Memory B cell (primary cell): ENCODE results near the gene SVBP.

ENCODE experiments used
- ATAC-seq: fragments of 150-1000 bp; cut with Tn5 transposase; 2 replicates; pipeline ENCODE4 v1.10.0; 2021; ENCODE audit warnings: low read depth, mild to moderate bottlenecking, moderate library complexity
- DNase-seq, 2 donors: peaks; one replicate each; pipeline ENCODE4 v3.0.0; 2022; ENCODE audit warnings: low spot score in 2 of 2
- H3K27ac Mint-ChIP-seq: one replicate; pipeline ENCODE4 v1.8.0; 2022; ENCODE audit warnings: mild to moderate bottlenecking, moderate library complexity, mixed read lengths
- H3K27me3 Mint-ChIP-seq: one replicate; pipeline ENCODE4 v1.8.0; 2022; ENCODE audit warnings: mixed read lengths
- H3K36me3 Mint-ChIP-seq: one replicate; pipeline ENCODE4 v1.8.0; 2022; ENCODE audit warnings: mild to moderate bottlenecking, mixed read lengths
- H3K4me1 Mint-ChIP-seq: one replicate; pipeline ENCODE4 v1.8.0; 2022; ENCODE audit warnings: mixed read lengths
- H3K4me3 Mint-ChIP-seq: one replicate; pipeline ENCODE4 v1.8.0; 2022; ENCODE audit warnings: mild to moderate bottlenecking, moderate library complexity, mixed read lengths
- H3K9me3 Mint-ChIP-seq: one replicate; pipeline ENCODE4 v1.8.0; 2022; ENCODE audit warnings: mixed read lengths

The SVBP gene

DNA sequence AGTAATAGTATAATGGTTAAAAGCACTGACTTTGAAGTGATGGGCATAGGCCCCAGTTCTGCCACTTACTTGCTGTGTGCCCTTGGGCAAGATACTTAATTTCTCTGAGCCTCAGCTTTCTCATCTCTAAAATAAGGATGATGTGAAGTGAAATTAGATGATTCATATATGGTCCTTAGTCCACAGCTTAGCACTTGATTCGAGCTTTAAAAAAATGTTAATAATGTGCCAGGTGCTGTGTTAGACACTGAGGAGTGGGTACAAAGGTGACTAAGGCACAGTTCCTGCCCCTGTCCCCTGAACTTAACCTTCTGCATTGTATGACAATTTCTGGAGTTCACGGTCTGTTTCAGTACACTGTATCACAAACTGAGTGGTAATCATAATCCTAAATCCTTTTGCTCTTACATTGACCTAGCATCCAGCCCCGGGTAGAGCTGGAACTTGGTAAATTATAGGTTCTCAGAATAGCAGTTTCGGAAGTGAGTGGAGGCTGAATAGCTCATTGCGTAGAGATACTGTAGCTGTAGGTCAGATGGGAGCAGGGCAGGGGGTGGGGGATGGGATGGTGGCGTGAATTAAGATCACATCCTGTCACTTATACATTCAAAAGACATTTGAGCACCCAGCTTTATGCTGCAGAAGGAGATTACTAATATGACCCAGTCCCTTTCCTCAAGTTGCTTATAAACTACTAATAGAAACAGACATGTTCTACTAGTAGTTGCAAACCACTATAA is 30.7 kb upstream of the SVBP start:
- peak overlapping the region; percentile 87 for H3K4me3 Mint-ChIP-seq
- no peak overlapping the region for H3K27ac Mint-ChIP-seq
- no peak for ATAC-seq
- no peak for DNase-seq
- peaks cover 3% of the 10 kb centered on the region for H3K9me3 Mint-ChIP-seq
- peaks cover 26% of the 10 kb centered on the region for H3K4me1 Mint-ChIP-seq
- H3K27me3 Mint-ChIP-seq, result no peaks in the 10 kb centered on the region
- peaks cover 13% of the 10 kb centered on the region for H3K36me3 Mint-ChIP-seq

DNA sequence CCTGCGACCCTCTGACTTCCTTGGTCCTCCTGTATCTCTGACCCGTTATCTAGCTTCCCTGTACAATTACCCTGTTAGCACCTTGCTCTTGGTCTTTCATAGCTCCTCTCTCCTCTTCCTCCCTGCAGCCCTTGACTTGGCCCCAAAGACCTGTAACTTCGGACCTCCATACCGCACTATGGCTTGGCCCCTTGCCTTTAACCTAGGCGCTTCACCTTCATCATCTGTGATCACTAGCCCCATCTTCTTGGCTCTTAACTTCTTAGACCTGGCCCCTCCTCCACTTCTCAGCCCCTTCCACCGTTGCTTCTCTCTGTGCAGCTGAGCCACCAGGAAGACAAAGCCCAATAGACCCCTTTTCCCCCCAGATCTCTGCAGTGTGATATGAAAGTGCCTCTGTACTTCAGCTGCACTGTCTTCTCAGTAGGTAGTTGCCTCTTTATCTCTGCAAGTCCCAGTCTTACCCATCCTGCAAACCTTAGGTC is 30.0 kb upstream of the SVBP start:
- peak overlapping the region; percentile 74 for H3K27ac Mint-ChIP-seq
- H3K36me3 Mint-ChIP-seq, result peaks cover 13% of the 10 kb centered on the region
- no peak for ATAC-seq
- no peaks in the 10 kb centered on the region for H3K27me3 Mint-ChIP-seq
- H3K4me3 Mint-ChIP-seq, result peak overlapping the region; percentile 87
- H3K9me3 Mint-ChIP-seq, result peaks cover 1% of the 10 kb centered on the region
- peaks cover 19% of the 10 kb centered on the region for H3K4me1 Mint-ChIP-seq
- no peak for DNase-seq

DNA sequence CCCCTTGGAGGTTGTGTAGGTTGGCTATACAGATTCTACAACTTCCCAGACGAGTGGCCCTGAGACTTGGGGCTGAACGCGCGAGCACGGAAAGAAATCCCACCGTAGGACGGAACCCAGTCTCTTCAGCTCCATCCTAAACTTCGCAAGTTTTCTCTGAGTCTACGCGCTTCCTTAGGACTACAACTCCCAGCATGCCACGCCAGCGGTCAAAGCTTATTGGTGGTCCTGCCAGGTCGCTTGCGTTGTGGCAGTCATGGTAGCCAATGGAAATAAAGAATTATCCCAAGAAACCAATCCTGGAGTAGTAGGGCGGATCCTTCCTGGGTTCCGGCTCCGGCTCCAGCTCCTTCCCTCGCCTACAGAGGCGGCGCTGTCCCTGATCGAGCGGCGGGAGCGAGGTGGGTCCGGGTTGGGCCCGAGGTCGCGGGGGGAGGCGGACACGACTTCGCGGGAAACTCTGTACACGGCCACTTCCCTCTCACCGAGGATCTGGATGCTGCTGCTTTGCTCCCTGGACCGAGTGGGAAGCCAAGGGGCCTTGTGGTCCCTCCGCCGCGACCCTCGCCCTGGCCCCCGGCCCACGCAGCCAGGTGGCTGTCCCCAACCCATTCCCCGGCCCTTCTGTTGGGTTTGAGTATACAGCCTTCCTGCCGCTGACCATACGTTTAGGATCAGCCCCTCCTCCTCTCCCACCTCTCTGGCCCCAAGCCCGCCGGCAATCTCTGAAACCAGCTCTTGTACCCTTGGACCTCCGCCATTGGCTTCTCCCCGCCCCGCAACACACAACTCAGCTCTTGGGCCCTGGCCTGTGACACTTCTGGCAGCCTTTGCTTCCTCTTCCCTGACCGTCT is 29.3 kb upstream of the SVBP start, which contains the start of gene ZNF691:
Gene ZNF691, plus strand, starts transcription at position 357 of the 854 bp plus-strand sequence. CDS start 3,046 bp downstream, outside the sequence.
- peak; percentile 66 to 78 for DNase-seq

DNA sequence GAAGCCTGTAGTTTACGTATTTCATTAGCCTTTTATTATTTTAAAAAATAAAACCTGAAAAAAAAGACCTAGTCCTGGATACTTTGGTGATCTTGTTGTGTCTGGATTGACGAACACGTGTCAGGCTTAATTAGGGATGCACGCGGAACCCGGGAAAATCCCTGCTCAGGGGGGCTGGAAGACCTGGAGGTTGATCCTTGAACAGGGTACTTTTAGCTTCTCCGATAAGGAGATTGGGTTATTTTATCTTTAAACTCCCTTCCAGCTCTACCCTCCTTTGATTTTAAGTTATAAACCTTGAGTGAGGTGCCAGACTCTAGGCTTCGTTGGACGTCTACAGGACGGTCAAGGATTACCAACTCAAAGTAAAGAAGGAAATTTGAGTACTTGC is 28.7 kb upstream of the SVBP start:
- Mint-ChIP-seq H3K9me3 (peaks cover 1% of the 10 kb centered on the region), H3K27ac (peak overlapping the region; percentile 74), H3K4me1 (peaks cover 19% of the 10 kb centered on the region), H3K4me3 (peak overlapping the region; percentile 87), H3K36me3 (peaks cover 13% of the 10 kb centered on the region), H3K27me3 (no peaks in the 10 kb centered on the region)
- DNase-seq, result no peak
- peak; percentile 5 for ATAC-seq

More for the DNA sequence above, 29.3 kb upstream of the SVBP start, which contains the start of gene ZNF691:
- Mint-ChIP-seq H3K4me3 (peak within 1 kb of the TSS; percentile 87), H3K4me1 (peaks cover 19% of the 10 kb centered on the region), H3K27ac (peak within 1 kb of the TSS; percentile 74), H3K27me3 (no peaks in the 10 kb centered on the region), H3K9me3 (peaks cover 1% of the 10 kb centered on the region), H3K36me3 (peaks cover 14% of the 10 kb centered on the region)
- peak; percentile 97 for ATAC-seq

DNA sequence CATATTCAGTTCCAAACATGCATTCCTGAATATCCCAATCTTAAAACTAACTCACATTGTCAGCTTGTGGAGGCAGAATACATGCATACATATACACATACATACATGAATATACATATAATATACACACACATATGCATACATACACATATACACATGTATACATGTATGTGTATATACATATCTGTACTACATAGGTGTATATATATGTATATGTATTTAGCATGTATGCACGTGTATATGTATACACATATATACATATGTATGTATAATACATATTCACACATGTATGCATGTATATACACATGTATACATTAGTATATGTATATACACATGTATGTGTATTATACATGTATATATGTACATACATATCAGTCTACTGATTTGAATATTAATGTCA is 28.0 kb upstream of the SVBP start:
- Mint-ChIP-seq H3K36me3 (peaks cover 9% of the 10 kb centered on the region), H3K27me3 (no peaks in the 10 kb centered on the region), H3K27ac (no peak overlapping the region), H3K4me1 (peaks cover 19% of the 10 kb centered on the region), H3K9me3 (peaks cover 1% of the 10 kb centered on the region), H3K4me3 (no peak overlapping the region)
- no peak for ATAC-seq
- no peak for DNase-seq

DNA sequence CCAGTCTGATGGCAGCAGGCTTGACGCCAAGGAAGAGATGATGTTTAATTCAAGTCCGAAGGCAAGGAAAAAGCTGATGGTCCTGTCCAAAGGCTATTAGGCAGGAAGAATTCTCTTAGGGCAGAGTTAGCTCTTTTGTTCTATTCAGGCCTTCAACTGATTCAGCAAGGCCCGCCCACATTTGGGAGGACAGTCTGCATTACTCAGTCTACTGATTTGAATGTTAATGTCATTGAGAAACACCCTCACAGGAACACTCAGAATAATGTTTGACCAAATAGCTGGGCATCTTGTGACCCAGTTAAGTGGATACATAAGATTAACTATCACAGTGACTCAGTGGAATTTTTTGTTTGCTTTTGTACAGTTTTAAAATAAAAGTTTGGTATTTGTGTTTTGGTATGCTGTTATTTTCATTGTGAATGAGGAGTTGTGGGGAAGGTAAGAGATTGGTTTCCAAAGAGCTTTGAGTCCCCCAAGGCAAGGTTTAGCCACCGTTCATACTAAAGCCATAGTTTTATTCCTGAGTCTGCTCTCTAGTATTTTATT is 27.5 kb upstream of the SVBP start:
- H3K27ac Mint-ChIP-seq, result no peak overlapping the region
- no peak overlapping the region for H3K4me3 Mint-ChIP-seq
- peaks cover 6% of the 10 kb centered on the region for H3K36me3 Mint-ChIP-seq
- H3K4me1 Mint-ChIP-seq, result peaks cover 16% of the 10 kb centered on the region
- DNase-seq (no peak), ATAC-seq (no peak)
- H3K27me3 Mint-ChIP-seq, result no peaks in the 10 kb centered on the region
- no peaks in the 10 kb centered on the region for H3K9me3 Mint-ChIP-seq

DNA sequence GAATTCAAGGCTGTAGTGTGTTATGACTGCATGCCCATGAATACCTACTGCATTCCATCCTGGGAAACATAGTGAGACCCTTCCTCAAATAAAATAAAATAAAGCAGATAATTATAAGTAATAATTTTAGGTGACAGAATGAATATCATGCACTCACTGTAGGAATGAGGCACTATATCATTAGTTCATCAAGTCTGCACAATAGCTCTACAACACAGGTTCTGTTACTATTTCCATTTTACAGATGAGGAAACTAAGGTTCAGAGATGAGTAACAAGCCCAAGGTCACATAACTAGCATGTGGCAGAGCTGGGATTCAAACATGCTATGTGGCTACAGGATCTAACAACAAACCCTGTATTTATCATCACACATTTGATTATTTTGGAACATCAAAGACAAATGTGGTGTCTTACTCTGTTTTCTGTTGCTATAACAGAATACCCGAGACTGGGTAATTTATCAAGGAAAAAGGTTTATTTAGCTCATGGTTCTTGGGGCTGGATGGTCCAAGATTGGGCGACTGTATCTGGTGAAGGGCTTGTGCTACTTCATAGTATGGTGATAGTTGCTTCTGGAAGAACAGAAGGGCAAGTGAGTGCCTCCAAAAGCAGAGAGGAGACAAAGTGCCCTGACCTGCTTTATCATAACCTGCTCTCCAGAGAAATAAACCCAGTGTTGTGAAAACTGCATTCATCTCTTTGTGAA is 24.4 kb upstream of the SVBP start:
- Mint-ChIP-seq H3K36me3 (peaks cover 3% of the 10 kb centered on the region), H3K4me1 (peaks cover 18% of the 10 kb centered on the region), H3K27ac (no peak overlapping the region), H3K4me3 (no peak overlapping the region), H3K27me3 (no peaks in the 10 kb centered on the region), H3K9me3 (no peaks in the 10 kb centered on the region)
- ATAC-seq (no peak), DNase-seq (no peak)

DNA sequence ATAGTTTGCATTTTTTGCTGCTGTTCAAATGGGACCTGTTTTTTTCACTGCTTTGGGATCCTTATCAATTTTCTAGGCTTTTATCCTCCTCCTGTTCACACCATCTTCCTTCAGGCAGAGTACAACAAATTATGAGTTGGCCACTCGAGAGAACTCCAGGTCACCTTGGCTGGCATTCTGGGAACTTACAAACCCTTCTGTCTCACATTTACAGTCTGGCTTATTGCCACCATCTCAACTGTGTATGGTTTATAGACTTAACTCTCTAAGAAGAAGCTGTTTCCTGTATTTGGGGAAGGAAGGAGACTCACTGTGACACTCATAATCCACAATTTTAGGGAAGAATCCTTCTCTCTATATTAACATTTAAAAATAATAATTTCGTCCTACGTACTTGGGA is 23.8 kb upstream of the SVBP start:
- no peak for DNase-seq
- Mint-ChIP-seq H3K4me1 (peaks cover 18% of the 10 kb centered on the region), H3K4me3 (no peak overlapping the region), H3K27ac (no peak overlapping the region), H3K9me3 (no peaks in the 10 kb centered on the region), H3K36me3 (peaks cover 3% of the 10 kb centered on the region), H3K27me3 (no peaks in the 10 kb centered on the region)
- ATAC-seq, result no peak

DNA sequence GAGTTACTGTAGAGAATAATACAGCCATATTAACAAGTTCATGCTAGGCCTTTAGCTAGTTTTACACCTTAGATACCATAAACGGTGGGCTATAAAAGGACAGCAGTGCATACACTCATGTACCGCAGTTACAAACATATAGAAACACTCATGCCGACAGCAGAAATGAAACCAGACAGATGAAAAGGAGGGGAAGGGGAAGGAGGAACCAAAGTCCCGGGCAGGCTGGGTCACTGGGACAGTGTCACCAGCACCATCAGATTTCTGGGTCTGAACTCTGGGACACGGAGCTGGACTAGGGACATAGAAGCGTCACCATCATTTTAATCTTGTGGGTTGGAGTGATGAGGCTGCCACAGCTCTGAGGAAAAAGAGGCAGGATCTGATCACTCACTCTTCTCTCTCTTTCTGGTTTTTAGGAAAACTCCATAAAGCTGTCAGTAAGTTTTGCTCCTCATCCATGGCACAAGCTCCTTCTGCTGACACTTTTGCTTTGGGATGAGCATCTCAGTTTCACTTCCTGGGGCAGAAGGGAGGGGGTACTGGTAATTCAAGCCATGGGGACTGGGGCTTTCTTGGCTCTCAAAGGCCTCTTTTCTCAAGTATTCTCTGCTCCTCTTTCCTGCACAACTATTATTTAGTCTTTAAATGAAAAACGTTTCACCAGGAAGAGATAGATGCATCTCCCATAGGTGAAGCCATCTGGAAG is 21.4 kb upstream of the SVBP start:
- Mint-ChIP-seq H3K27ac (peak overlapping the region; percentile 73), H3K4me3 (peak overlapping the region; percentile 27), H3K36me3 (peaks cover 3% of the 10 kb centered on the region), H3K9me3 (no peaks in the 10 kb centered on the region), H3K27me3 (no peaks in the 10 kb centered on the region), H3K4me1 (peaks cover 23% of the 10 kb centered on the region)
- ATAC-seq, result peak; percentile 83
- DNase-seq, result no peak

DNA sequence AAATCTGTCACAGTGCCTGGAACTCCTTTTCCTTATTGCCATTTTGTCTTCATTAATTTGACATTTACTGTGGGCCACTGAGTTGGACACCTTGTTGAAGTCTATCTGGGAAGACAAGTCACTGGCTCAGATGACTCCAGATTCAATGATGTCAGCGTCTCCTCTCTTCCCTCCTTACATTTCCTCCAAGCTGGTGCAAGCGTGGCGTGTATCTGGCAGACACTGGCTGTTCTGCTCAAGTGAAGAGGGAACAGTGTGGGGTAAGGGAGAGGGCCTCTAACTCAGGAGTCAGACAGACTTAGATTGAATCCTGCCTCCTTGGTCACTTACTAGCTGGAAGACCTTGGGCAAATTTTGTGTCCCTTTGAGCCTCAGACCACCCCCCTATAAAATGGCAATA is 20.5 kb upstream of the SVBP start:
- no peak for ATAC-seq
- H3K27ac Mint-ChIP-seq, result no peak overlapping the region
- H3K4me3 Mint-ChIP-seq, result no peak overlapping the region
- DNase-seq, result no peak
- peaks cover 23% of the 10 kb centered on the region for H3K4me1 Mint-ChIP-seq
- no peaks in the 10 kb centered on the region for H3K9me3 Mint-ChIP-seq
- no peaks in the 10 kb centered on the region for H3K27me3 Mint-ChIP-seq
- peaks cover 1% of the 10 kb centered on the region for H3K36me3 Mint-ChIP-seq

DNA sequence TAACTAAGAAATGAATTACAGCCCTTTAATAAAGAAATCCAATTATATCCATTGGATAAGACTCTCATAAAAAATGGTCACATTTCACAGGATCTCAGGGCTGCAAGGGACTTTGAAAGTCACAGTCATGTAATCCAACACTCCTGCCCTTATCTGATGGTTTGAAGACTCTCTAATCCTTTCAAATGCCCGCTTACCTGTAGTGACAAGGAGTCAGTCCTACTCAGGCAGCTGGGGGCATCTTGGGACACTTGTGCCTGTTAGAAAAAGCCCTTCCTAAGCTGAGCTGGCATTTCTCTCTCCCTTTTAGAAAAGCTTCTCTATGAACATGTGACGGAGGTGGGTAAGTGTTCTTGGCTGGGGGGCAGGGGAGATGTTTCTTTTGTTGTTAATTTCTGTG is 18.2 kb upstream of the SVBP start:
- Mint-ChIP-seq H3K27me3 (no peaks in the 10 kb centered on the region), H3K9me3 (no peaks in the 10 kb centered on the region), H3K36me3 (peaks cover 4% of the 10 kb centered on the region), H3K27ac (no peak overlapping the region), H3K4me1 (peaks cover 23% of the 10 kb centered on the region), H3K4me3 (no peak overlapping the region)
- no peak for ATAC-seq
- no peak for DNase-seq

DNA sequence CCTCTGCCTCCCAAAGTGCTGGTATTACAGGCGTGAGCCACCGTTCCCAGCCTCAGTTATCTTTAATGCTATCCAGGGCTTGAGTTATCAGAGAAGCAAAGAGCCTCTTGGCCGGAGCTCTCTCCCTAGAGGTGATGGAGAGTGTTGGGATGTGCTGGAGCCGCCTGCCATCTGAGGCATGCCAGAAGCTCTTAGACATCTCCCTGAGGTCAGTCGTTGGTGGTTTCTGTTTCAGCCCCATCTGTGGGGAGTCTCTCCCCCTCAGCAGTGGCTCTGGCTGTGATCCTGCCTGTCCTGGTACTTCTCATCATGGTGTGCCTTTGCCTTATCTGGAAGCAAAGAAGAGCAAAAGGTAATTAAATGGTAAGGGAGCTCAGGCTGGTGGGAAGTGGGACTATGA is 17.6 kb upstream of the SVBP start:
- Mint-ChIP-seq H3K9me3 (no peaks in the 10 kb centered on the region), H3K27ac (no peak overlapping the region), H3K27me3 (no peaks in the 10 kb centered on the region), H3K36me3 (peaks cover 6% of the 10 kb centered on the region), H3K4me3 (no peak overlapping the region), H3K4me1 (peaks cover 23% of the 10 kb centered on the region)
- ATAC-seq (no peak), DNase-seq (no peak)

DNA sequence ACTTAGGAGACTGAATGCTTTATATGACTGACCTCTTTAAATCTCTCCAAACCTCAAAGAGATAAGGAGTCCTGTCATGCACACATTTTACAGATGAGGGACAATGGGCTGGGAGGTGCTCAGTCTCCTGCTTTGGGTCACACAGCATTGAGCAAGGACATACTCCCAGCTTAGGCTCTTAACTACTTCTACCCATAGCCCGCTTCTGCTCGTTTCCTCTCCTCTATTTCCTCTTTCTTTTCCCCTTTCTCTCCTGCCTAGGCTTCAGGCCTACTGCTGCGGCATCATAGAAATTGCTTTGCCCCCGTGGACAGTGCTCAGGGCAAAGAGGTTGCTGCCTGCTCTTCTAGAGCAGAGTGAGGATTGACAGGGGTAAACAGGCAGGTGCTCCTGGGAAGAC is 16.8 kb upstream of the SVBP start:
- DNase-seq, result no peak
- no peaks in the 10 kb centered on the region for H3K9me3 Mint-ChIP-seq
- H3K4me3 Mint-ChIP-seq, result no peak overlapping the region
- H3K4me1 Mint-ChIP-seq, result peaks cover 23% of the 10 kb centered on the region
- H3K27ac Mint-ChIP-seq, result no peak overlapping the region
- H3K27me3 Mint-ChIP-seq, result no peaks in the 10 kb centered on the region
- peaks cover 6% of the 10 kb centered on the region for H3K36me3 Mint-ChIP-seq
- no peak for ATAC-seq
